ENCODE results near the gene DCUN1D3. TPM values are rescaled to one million over a fixed set of nuclear protein-coding genes. Genes with fewer than 3 reads are reported as not detected.
"Not testable (repeated sequence)": the region's sequence is repeated elsewhere in the genome, so short reads cannot be mapped to it uniquely, and the experiment has no call there.

The DCUN1D3 gene
- total RNA-seq, 1 experiment from 2014 or later = 10.0 TPM

DNA sequence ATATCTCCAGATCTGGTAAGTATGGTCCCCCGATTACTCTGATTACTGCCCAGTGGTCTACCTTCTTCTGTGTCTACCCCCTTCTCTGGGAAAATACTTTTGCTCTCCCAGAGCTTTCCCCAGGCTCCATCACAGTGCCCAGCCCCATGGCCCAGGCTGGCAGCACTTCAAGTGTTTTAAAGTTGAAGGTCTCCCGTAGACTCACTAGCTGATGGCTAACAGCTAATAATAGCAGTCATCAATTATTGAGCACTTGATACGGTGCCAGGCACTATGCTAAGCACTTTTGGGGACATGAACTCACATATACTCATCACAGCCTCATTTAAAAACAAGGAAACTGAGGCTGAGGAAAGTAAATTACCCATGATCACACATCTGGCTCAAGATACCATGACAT lies 33.4 kb downstream of the DCUN1D3 start:
- DNase-seq (ENCODE audit: extremely low read depth, low read depth) = no peak

GRCh38 chr16:20866145-20866772 lies 33.9 kb downstream of the DCUN1D3 start:
- peak; percentile 15 for DNase-seq (ENCODE audit: extremely low read depth, low read depth)

GRCh38 chr16:20865420-20866131 lies 34.6 kb downstream of the DCUN1D3 start:
- DNase-seq (ENCODE audit: extremely low read depth, low read depth) = no peak

- DNase-seq (ENCODE audit: extremely low read depth, low read depth) = not testable (repeated sequence)
Measured at GRCh38 chr16:20864376-20864775, 35.8 kb downstream of the DCUN1D3 start.

DNA sequence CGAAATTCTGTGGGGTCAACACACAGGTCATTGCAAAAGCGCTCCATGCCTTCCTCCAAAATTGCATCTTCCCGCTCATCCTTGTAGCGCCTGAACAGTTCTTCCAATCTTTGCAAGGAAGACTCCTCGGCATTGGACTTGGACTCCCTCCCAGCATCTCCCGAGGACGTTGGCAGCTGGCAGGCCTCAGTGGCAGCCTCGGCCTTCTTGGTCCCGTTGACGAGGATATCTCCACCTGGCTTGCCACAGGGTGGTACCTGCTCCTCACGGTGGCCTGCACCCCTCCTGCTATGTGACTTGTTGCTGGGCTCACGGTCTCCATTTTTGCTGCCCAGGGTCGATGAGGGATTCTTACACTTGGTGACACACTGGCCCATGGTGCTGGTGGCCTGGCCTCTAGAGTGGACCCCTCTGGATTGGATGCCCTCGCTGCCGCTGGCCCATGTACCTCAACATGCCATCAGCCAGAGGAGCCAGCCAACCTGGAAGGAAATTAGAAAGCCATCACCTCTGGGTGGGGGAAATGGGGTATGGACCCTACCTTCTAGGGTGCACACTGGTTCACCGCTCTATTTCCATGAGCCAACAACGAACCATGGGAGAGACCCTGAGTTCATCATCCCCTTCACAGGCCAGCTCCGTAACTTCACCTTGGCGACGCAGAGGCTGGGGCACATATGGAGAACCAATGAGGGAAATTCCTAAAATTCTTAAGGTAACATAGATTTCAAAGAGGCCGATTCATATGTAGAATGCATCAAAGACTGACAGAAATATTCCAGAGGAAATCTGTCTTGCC lies 37.8 kb downstream of the DCUN1D3 start:
- no peak for DNase-seq (ENCODE audit: extremely low read depth, low read depth)

- DNase-seq (ENCODE audit: extremely low read depth, low read depth) = not testable (repeated sequence)
Measured at GRCh38 chr16:20860995-20861394, 39.2 kb downstream of the DCUN1D3 start.

GRCh38 chr16:20860361-20860760 lies 39.8 kb downstream of the DCUN1D3 start:
- no peak for DNase-seq (ENCODE audit: extremely low read depth, low read depth)

- DNase-seq (ENCODE audit: extremely low read depth, low read depth) = no peak
Measured at GRCh38 chr16:20859699-20860098, 40.5 kb downstream of the DCUN1D3 start.

GRCh38 chr16:20859229-20859628 lies 40.9 kb downstream of the DCUN1D3 start:
- no peak for DNase-seq (ENCODE audit: extremely low read depth, low read depth)

DNA sequence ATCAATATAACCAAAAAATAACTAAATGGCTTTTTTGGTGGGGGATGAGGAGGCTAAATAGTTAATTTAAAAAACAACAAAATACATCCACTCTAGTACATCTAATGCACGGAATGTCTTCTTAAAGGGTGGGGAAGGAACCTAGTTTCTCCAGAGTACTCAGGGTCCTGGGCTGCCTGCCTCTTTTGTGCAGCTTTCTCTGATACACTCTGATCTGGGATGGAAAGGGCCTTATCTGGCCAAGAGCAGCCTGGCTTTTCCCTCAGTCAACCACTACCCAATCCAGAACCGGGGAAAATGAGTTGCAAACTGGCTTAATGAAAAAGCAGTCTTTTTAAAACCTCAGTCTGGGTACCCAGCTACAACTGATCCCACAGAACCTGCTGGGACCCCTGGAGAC lies 42.9 kb downstream of the DCUN1D3 start:
- DNase-seq (ENCODE audit: extremely low read depth, low read depth) = no peak

- DNase-seq (ENCODE audit: extremely low read depth, low read depth) = no peak
Measured at GRCh38 chr16:20854963-20855362, 45.2 kb downstream of the DCUN1D3 start.

GRCh38 chr16:20853981-20854620 lies 46.1 kb downstream of the DCUN1D3 start:
- DNase-seq (ENCODE audit: extremely low read depth, low read depth) = no peak

DNA sequence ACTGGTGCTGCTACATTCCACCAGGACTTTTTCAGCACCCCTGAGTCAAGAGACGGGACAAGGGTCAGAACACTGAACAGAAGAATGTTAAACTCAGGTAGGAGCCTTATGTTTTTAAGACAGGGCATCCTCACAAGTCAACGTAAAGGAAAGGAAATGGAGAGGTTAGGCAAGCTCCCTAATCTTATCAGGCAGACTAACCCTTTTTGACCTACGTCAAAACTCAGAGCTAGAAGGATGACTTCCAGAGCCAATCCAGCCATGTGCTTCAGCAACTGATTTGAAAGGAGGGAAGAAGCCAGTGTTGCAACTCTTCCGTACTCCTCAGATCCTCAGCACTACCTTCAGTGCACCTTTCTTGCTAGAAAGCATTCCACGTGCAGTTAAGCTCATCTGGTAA lies 47.0 kb downstream of the DCUN1D3 start:
- no peak for DNase-seq (ENCODE audit: extremely low read depth, low read depth)

DNA sequence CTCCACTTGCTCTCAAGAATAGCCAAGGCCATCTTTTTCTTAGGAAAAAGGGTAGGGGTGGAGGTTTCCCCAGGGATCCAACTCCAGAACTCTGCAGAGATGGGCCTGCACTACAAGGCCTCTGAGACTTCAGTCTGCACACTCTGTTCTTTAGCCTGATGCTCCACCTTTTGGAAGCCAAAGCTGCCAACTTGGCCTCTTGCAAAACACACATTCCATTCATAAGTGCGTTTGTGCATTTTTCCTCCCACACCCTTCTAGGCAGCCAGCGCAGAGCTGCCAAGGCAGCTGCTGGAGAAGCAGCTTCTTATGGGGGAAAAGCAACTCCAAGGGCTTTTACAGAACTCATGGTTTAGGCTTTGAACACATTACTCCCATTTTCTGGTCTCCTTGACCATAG lies 48.6 kb downstream of the DCUN1D3 start:
- peak; percentile 47 for DNase-seq (ENCODE audit: extremely low read depth, low read depth)

- DNase-seq (ENCODE audit: extremely low read depth, low read depth) = no peak
Measured at GRCh38 chr16:20850981-20851380, 49.2 kb downstream of the DCUN1D3 start.

GRCh38 chr16:20849589-20850390 lies 50.4 kb downstream of the DCUN1D3 start:
- peak; percentile 66 for DNase-seq (ENCODE audit: extremely low read depth, low read depth)

GRCh38 chr16:20847550-20847949 lies 52.6 kb downstream of the DCUN1D3 start:
- DNase-seq (ENCODE audit: extremely low read depth, low read depth) = no peak

DNA sequence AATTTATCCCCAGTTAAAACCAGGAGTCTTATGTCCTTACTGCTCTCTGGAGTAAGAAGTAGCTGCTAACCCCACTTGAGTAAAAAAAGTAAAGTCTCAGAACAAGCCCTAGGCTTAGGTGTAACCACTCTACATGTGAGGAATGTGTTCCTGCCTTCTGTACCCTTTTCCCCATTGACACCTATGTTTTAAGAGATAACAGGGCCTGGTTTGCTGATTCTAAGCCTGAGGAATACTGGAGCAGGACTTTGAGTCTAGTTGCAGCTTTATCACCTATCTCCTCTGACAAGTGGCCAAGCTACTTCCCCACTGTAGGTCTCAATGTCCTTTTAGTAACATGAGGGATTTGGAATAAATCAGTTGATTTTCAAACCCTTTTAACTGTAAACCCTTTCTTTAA lies 53.6 kb downstream of the DCUN1D3 start:
- DNase-seq (ENCODE audit: extremely low read depth, low read depth) = no peak

DNA sequence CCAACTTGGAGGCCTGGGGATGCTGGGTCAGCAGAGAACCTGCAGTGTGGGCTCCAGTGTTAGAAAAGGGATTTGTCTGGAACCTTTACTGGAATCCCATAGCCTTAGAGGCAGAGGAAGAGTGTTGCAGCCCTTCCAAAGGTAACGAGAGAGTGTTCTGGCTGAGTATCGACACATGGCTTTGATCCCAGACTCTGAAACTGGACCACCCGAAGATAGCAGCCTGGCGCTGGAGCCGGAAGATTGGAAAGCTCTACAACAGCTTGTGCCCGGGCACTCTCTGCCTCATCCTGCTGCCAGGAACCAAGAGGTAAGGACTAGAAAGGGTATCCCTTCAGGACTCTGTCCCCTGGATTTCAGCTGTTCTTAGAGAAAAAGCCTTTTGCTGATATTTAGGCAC lies 54.1 kb downstream of the DCUN1D3 start:
- no peak for DNase-seq (ENCODE audit: extremely low read depth, low read depth)

DNA sequence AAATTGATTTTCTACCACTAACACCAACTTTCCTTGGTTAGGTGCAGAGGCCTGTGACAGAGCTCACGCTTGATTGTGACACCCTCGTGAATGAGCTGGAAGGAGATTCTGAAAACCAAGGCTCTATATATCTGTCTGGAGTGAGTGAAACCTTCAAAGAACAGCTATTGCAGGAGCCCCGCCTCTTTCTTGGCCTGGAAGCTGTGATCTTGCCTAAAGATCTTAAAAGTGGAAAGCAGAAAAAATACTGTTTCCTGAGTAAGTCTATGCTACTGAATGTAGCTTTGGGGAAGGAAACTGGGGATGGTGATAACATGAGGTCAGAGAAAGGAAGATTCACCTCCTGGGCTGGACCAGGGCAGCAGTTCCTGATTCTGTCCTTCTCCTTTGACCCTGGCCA lies 55.6 kb downstream of the DCUN1D3 start:
- DNase-seq (ENCODE audit: extremely low read depth, low read depth) = no peak
